Endodermal cell (in vitro differentiated cells): Measurements from ENCODE around the gene PUS3. TPM values are rescaled to one million over a fixed set of nuclear protein-coding genes. Genes with fewer than 3 reads are reported as not detected.

Experiments
- DNase-seq: peaks from one replicate; pipeline ENCODE4 v3.0.0-alpha.2; 2017
- H3K27ac ChIP-seq: 2 replicates; pipeline ENCODE4 v1.5.1; 2013; ENCODE audit warnings: mild to moderate bottlenecking, low read depth, low read length, moderate library complexity
- H3K27me3 ChIP-seq: 2 replicates; pipeline ENCODE4 v1.6.1; 2013; ENCODE audit warnings: mild to moderate bottlenecking, low read length, moderate library complexity; ENCODE audit not compliant: insufficient read depth, control insufficient read depth, poor library complexity, severe bottlenecking
- H3K36me3 ChIP-seq: 2 replicates; pipeline ENCODE4 v1.7.0; 2013; ENCODE audit warnings: mild to moderate bottlenecking, low read length, moderate library complexity; ENCODE audit not compliant: control insufficient read depth, insufficient read depth
- H3K4me1 ChIP-seq: one replicate; pipeline ENCODE4 v1.7.0; 2013; ENCODE audit warnings: low read length; ENCODE audit not compliant: control insufficient read depth, insufficient read depth
- H3K4me3 ChIP-seq: 2 replicates; pipeline ENCODE4 v1.5.1; 2013; ENCODE audit warnings: mild to moderate bottlenecking, low read length, moderate library complexity
- H3K9ac ChIP-seq: 2 replicates; pipeline ENCODE4 v1.6.1; 2013; ENCODE audit warnings: mild to moderate bottlenecking, low read length, moderate library complexity; ENCODE audit not compliant: poor library complexity, severe bottlenecking; ENCODE audit errors: extremely low read depth
- H3K9me3 ChIP-seq: 2 replicates; pipeline ENCODE4 v1.6.1; 2013; ENCODE audit warnings: mild to moderate bottlenecking, low read length, moderate library complexity; ENCODE audit not compliant: control insufficient read depth
- H3K27ac Mint-ChIP-seq: 2 replicates; pipeline ENCODE4 v1.8.0; 2020; ENCODE audit warnings: mixed read lengths
- H3K27me3 Mint-ChIP-seq: 2 replicates; pipeline ENCODE4 v1.8.0; 2021; ENCODE audit warnings: mild to moderate bottlenecking, mixed read lengths; ENCODE audit not compliant: insufficient read depth
- H3K36me3 Mint-ChIP-seq: 2 replicates; pipeline ENCODE4 v1.8.0; 2020; ENCODE audit warnings: low read depth, mixed read lengths
- H3K4me1 Mint-ChIP-seq: 2 replicates; pipeline ENCODE4 v1.8.0; 2020; ENCODE audit warnings: mixed read lengths
- H3K4me3 Mint-ChIP-seq: 2 replicates; pipeline ENCODE4 v1.8.0; 2020; ENCODE audit warnings: mild to moderate bottlenecking, moderate library complexity, mixed read lengths
- H3K9me3 Mint-ChIP-seq: 2 replicates; pipeline ENCODE4 v1.8.0; 2020; ENCODE audit warnings: mild to moderate bottlenecking, mixed read lengths
- CTCF ChIP-seq: fragments of 200-600 bp; sonication (generic); conservative IDR thresholded peaks from 2 replicates; pipeline ENCODE4 v1.5.0; 2021; ENCODE audit warnings: antibody characterized with exemption, mild to moderate bottlenecking
- total RNA-seq, 2 donors: library from RNA; stranded (reverse); fragmentation: NEBNext Ultra II Directional in 1 of 2; extraction: Animal tissue kit (Norgen Biotek cat#: 25700) in 1 of 2; gene quantifications; 2 replicates in 1 of 2; 3 replicates in 1 of 2; pipeline ENCODE4 v1.2.1, GENCODE V29; 2021

Gene PUS3
- total RNA-seq, 2 donors from 2014 or later: 12.6 to 13.7 TPM

- no peak overlapping the region for H3K27ac ChIP-seq
- no peaks in the 10 kb centered on the region for H3K27me3 ChIP-seq
- H3K9ac ChIP-seq: no peak overlapping the region
- no peak overlapping the region for H3K4me3 ChIP-seq
- H3K36me3 Mint-ChIP-seq: no peaks in the 10 kb centered on the region
- H3K36me3 ChIP-seq: no peaks in the 10 kb centered on the region
- H3K27me3 Mint-ChIP-seq: no peaks in the 10 kb centered on the region
- H3K4me1 ChIP-seq: no peaks in the 10 kb centered on the region
- H3K9me3 Mint-ChIP-seq: peaks cover 32% of the 10 kb centered on the region
- TF ChIP-seq CTCF: no peak
- no peak for DNase-seq
- peaks cover 26% of the 10 kb centered on the region for H3K9me3 ChIP-seq
- no peak overlapping the region for H3K27ac Mint-ChIP-seq
- no peaks in the 10 kb centered on the region for H3K4me1 Mint-ChIP-seq
- H3K4me3 Mint-ChIP-seq: no peak overlapping the region
These were observed 56.8 kb downstream of the PUS3 start for GRCh38 chr11:125846188-125846587.

Other genes with a start within 250 kb of the PUS3 start
- gene ACRV1, start 222.4 kb downstream of the PUS3 start, total RNA-seq: under 1 TPM in 1 of 2 donors, not detected in 1; 0.37 TPM
- gene PATE1, start 156.9 kb downstream of the PUS3 start, total RNA-seq: not detected
- under 1 TPM in 1 of 2 donors, not detected in 1; 0.79 TPM for gene PATE2, start 124.4 kb downstream of the PUS3 start, total RNA-seq
- gene PATE3, start 115.1 kb downstream of the PUS3 start, total RNA-seq: not detected
- gene PATE4, start 69.9 kb downstream of the PUS3 start, total RNA-seq: not detected
- gene HYLS1, start 15.5 kb downstream of the PUS3 start, total RNA-seq: 1 to 10 TPM; 6.6 to 7.7 TPM
- gene DDX25, start 1.3 kb upstream of the PUS3 start, total RNA-seq: 1 to 10 TPM; 3.3 to 8.4 TPM
- not detected for gene VSIG10L2, start 42.8 kb upstream of the PUS3 start, total RNA-seq
- gene CDON, start 159.7 kb upstream of the PUS3 start, total RNA-seq: 10 to 100 TPM; 19.2 to 24.5 TPM